HepG2 (cell line): ENCODE measurements around the gene CFAP300. TPM values are rescaled to one million over a fixed set of nuclear protein-coding genes. Genes with fewer than 3 reads are reported as not detected.

ENCODE experiments used
- ATAC-seq: fragments of 200-7000 bp; cut with Tn5 transposase; 3 replicates; pipeline ENCODE4 v1.9.1; 2020; ENCODE audit warnings: mild to moderate bottlenecking, moderate library complexity
- BruUV-seq: library from RNA; stranded (reverse); fragments of 400-500 nt; replicated peaks from 2 replicates; lab custom pipeline; 2021; lab: Mats Ljungman, UMichigan
- CTCF ChIA-PET: fragments of 300-600 bp; formaldehyde crosslinking; extraction: SDS; loops from one replicate; lab custom pipeline; 2021; ENCODE audit warnings: low total read pairs, inconsistent platforms, low intra/inter-chr PET ratio; lab: Yijun Ruan, JAX
- POLR2A ChIA-PET: fragments of 350-600 bp; sonication (Branson Sonifier 250); formaldehyde crosslinking; loops from one replicate; lab custom pipeline; 2020; ENCODE audit warnings: antibody characterized with exemption, inconsistent platforms; lab: Yijun Ruan, JAX
- DNase-seq: peaks from one replicate; pipeline ENCODE4 v3.0.0-alpha.2; 2015; ENCODE audit warnings: low spot score
- FAIRE-seq: peaks from 3 replicates; lab custom pipeline; 2011; peaks lifted over from hg19 to GRCh38; lab: Jason Lieb, UNC
- H2AFZ ChIP-seq: one replicate; pipeline ENCODE4 v1.6.1; 2011; ENCODE audit warnings: low read length, inconsistent platforms
- H3K27ac ChIP-seq: fragments of 300-600 bp; 3 replicates; pipeline ENCODE4 v1.8.0; 2011; ENCODE audit warnings: mixed run types, mild to moderate bottlenecking, mixed read lengths, low read length, inconsistent platforms; ENCODE audit not compliant: insufficient read depth; ENCODE audit errors: extremely low read length
- H3K27me3 ChIP-seq, 2 experiments: fragments of 200-600 bp in 1 of 2; 2 replicates in 1 of 2; 3 replicates in 1 of 2; pipeline versions ENCODE4 v1.6.0 to v1.8.0; 2011; ENCODE audit warnings: low read length in 2 of 2, mild to moderate bottlenecking in 2 of 2, moderate library complexity in 2 of 2, inconsistent platforms in 1 of 2; ENCODE audit not compliant: insufficient read depth in 2 of 2, control insufficient read depth in 1 of 2
- H3K36me3 ChIP-seq, 2 experiments: fragments of 200-600 bp in 1 of 2; replicated peaks in 1 of 2; 2 replicates in 1 of 2; 3 replicates in 1 of 2; pipeline versions ENCODE4 v1.5.1 to v1.8.0; 2011; ENCODE audit warnings: low read length in 2 of 2, inconsistent platforms in 1 of 2; ENCODE audit not compliant: insufficient read depth in 2 of 2, control insufficient read depth in 1 of 2
- H3K4me1 ChIP-seq: 2 replicates; pipeline ENCODE4 v1.5.1; 2012; ENCODE audit warnings: low read length, inconsistent platforms; ENCODE audit not compliant: insufficient read depth
- H3K4me2 ChIP-seq: 2 replicates; pipeline ENCODE4 v1.6.0; 2011; ENCODE audit warnings: low read depth, low read length, inconsistent platforms
- H3K4me3 ChIP-seq, 3 experiments: fragments of 200-600 bp in 1 of 3; sonication (generic), shearing (Covaris generic) in 1 of 3; replicated peaks in 1 of 3; 2 replicates each; pipeline ENCODE4 v1.5.1; 2011 to 2016; ENCODE audit warnings: low read length in 3 of 3, inconsistent platforms in 2 of 3, low read depth in 2 of 3, mild to moderate bottlenecking in 2 of 3, control low read depth in 1 of 3, mixed read lengths in 1 of 3; ENCODE audit not compliant: insufficient read depth in 1 of 3
- H3K79me2 ChIP-seq: one replicate; pipeline ENCODE4 v1.6.1; 2011; ENCODE audit warnings: low read length, inconsistent platforms; ENCODE audit not compliant: insufficient read depth
- H3K9ac ChIP-seq: 2 replicates; pipeline ENCODE4 v1.6.0; 2011; ENCODE audit warnings: mild to moderate bottlenecking, low read depth, low read length, inconsistent platforms; ENCODE audit not compliant: insufficient read depth
- H3K9me3 ChIP-seq: 2 replicates; pipeline ENCODE4 v1.5.1; 2012; ENCODE audit warnings: mild to moderate bottlenecking, low read length
- H4K20me1 ChIP-seq: 2 replicates; pipeline ENCODE4 v1.6.0; 2011; ENCODE audit warnings: inconsistent platforms, mild to moderate bottlenecking, low read length, moderate library complexity; ENCODE audit not compliant: insufficient read depth
- ATAD3A ChIP-seq: sonication (generic); formaldehyde crosslinking; IDR thresholded peaks from 2 replicates; pipeline ENCODE4 v1.4.0; 2020; ENCODE audit warnings: missing genetic modification reagents
- FOXK2 ChIP-seq: fragments of 450-650 bp; IDR thresholded peaks from 2 replicates; pipeline ENCODE4 v1.6.1; 2016
- KAT8 ChIP-seq: IDR thresholded peaks from 2 replicates; pipeline ENCODE4 v1.6.1; 2016; ENCODE audit warnings: missing genetic modification reagents, missing compliant biosample characterization
- KLF13 ChIP-seq: sonication (generic); formaldehyde crosslinking; IDR thresholded peaks from 2 replicates; pipeline ENCODE4 v1.4.0; 2020; ENCODE audit warnings: mild to moderate bottlenecking, missing genetic modification reagents
- NAIF1 ChIP-seq: sonication (generic); formaldehyde crosslinking; IDR thresholded peaks from 2 replicates; pipeline ENCODE4 v1.5.0; 2020; ENCODE audit warnings: mild to moderate bottlenecking, missing genetic modification reagents, borderline replicate concordance
- PAWR ChIP-seq: sonication (generic); formaldehyde crosslinking; IDR thresholded peaks from 2 replicates; pipeline ENCODE4 v1.4.0; 2020; ENCODE audit warnings: missing genetic modification reagents, mild to moderate bottlenecking, borderline replicate concordance
- PRMT3 ChIP-seq: sonication (generic); formaldehyde crosslinking; IDR thresholded peaks from 2 replicates; pipeline ENCODE4 v1.8.1; 2022; ENCODE audit warnings: low read depth, mild to moderate bottlenecking, moderate library complexity, missing genetic modification reagents, borderline replicate concordance
- SIX4 ChIP-seq: sonication (generic); formaldehyde crosslinking; IDR thresholded peaks from 2 replicates; pipeline ENCODE4 v1.4.0; 2020; ENCODE audit warnings: missing genetic modification reagents
- ZFP36L2 ChIP-seq: sonication (generic); formaldehyde crosslinking; IDR thresholded peaks from 2 replicates; pipeline ENCODE4 v1.4.0; 2020; ENCODE audit warnings: missing genetic modification reagents
- ZFYVE20 ChIP-seq: sonication (generic); formaldehyde crosslinking; IDR thresholded peaks from 2 replicates; pipeline ENCODE4 v1.8.0; 2023; ENCODE audit warnings: low read depth, mild to moderate bottlenecking, moderate library complexity, missing genetic modification reagents, borderline replicate concordance
- ZNF224 ChIP-seq: sonication (generic); formaldehyde crosslinking; IDR thresholded peaks from 2 replicates; pipeline ENCODE4 v1.5.0; 2020; ENCODE audit warnings: mild to moderate bottlenecking, missing genetic modification reagents
- ZNF253 ChIP-seq: sonication (generic); formaldehyde crosslinking; IDR thresholded peaks from 2 replicates; pipeline ENCODE4 v1.8.0; 2022; ENCODE audit warnings: mild to moderate bottlenecking, missing genetic modification reagents, borderline replicate concordance
- ZNF652 ChIP-seq: IDR thresholded peaks from 2 replicates; pipeline ENCODE4 v1.6.1; 2016; ENCODE audit warnings: low read depth, borderline replicate concordance
- ZSCAN22 ChIP-seq: sonication (generic); formaldehyde crosslinking; IDR thresholded peaks from 2 replicates; pipeline ENCODE4 v1.4.0; 2020; ENCODE audit warnings: mild to moderate bottlenecking, missing genetic modification reagents
- WGBS: methylation state at CpG from one replicate; pipeline ENCODE4 v1.1.6; 2017; ENCODE audit warnings: low lambda C conversion rate; 5-methylcytosine and 5-hydroxymethylcytosine counted together
- in situ Hi-C: cut with HindIII; loops from 2 replicates; pipeline ENCODE4 v1.10.0; 2017; ENCODE audit warnings: low pct_unique_long_range_greater_than_20kb; ENCODE audit not compliant: extremely low pct_ligation_motif_present
- intact Hi-C: fragments of 100-400 bp; cut with micrococcal nuclease; formaldehyde crosslinking; loops from one replicate; pipeline ENCODE4 v1.10.0; 2022; ENCODE audit not compliant: unreplicated experiment
- polyA plus RNA-seq, 8 experiments: library from polyadenylated mRNA; depleted of rRNA in 3 of 8; stranded (reverse) in 7 of 8; unstranded in 1 of 8; fragments of >200 nt; fragmentation: Illumina TruSeq in 4 of 8; extraction: Trizol in 4 of 8; gene quantifications; 2 replicates each; pipeline versions ENCODE4 v1.2.1 to v1.2.3, GENCODE V29; 2011 to 2016; ENCODE audit warnings: low read depth in 4 of 8, missing spikeins in 1 of 8, mixed read lengths in 1 of 8; ENCODE audit not compliant: insufficient read depth in 1 of 8
- total RNA-seq, 5 experiments: library from RNA; depleted of rRNA; stranded (reverse); fragments of >200 nt; fragmentation: Illumina TruSeq; extraction: Trizol; gene quantifications; 2 replicates each; pipeline ENCODE4 v1.2.3, GENCODE V29; 2016; ENCODE audit warnings: low read depth in 1 of 5
- TF ChIP-seq, protein P1 (sequence below): sonication (generic); formaldehyde crosslinking; IDR thresholded peaks from 2 replicates; pipeline ENCODE4 v1.9.0; 2022; ENCODE audit warnings: low read depth, missing genetic modification reagents
- TF ChIP-seq, protein P2 (sequence below): sonication (generic); formaldehyde crosslinking; IDR thresholded peaks from 2 replicates; pipeline ENCODE4 v1.4.0; 2020; ENCODE audit warnings: missing genetic modification reagents

CFAP300 gene
- total and polyA plus RNA-seq, 2 of the 13 experiments (the other 11 are each of a cell fraction or from before 2014, with no cell fraction given) = not detected

DNA sequence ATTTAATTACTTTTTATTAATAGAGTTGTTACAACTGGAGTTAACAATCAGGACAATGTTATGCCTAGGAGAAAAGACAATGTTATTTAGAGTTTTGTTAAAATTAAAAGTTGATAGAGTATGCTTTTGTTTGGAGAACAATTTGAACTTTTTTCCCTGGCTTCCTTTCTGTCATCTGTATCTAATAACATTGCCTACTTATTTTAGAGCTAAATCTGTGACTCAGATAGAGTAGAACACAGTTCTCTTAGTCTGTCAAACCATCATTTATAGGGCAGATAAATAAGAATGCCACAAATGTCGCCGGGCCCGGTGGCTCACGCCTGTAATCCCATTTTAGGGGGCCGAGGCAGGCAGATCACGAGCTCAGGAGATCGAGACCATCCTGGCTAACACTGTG lies 34.1 kb downstream of the CFAP300 start:
- H3K4me2 ChIP-seq = no peak overlapping the region
- ChIA-PET CTCF (no interaction called here), POLR2A (no interaction called here)
- no peak overlapping the region for H2AFZ ChIP-seq
- no peaks in the 10 kb centered on the region for H3K79me2 ChIP-seq
- H3K36me3 ChIP-seq = no peaks in the 10 kb centered on the region
- no peaks in the 10 kb centered on the region for H3K9me3 ChIP-seq
- FAIRE-seq = no peak
- no peaks in the 10 kb centered on the region for H4K20me1 ChIP-seq
- no TSS peak for BruUV-seq
- in situ Hi-C loops = no loop called here
- intact Hi-C loops = no loop called here
- no peak overlapping the region for H3K27ac ChIP-seq
- H3K27me3 ChIP-seq = no peaks in the 10 kb centered on the region
- H3K9ac ChIP-seq = no peak overlapping the region
- ATAC-seq = no peak
- peaks cover 15% of the 10 kb centered on the region for H3K4me1 ChIP-seq
- no peak overlapping the region for H3K4me3 ChIP-seq
- 93% methylated on average over 7 of the region's 7 CpGs for WGBS
- DNase-seq = no peak
- no peak for TF ChIP-seq KLF13
- no peak for TF ChIP-seq SIX4 (CRISPR knock-in tag)
- TF ChIP-seq, protein P1, sequence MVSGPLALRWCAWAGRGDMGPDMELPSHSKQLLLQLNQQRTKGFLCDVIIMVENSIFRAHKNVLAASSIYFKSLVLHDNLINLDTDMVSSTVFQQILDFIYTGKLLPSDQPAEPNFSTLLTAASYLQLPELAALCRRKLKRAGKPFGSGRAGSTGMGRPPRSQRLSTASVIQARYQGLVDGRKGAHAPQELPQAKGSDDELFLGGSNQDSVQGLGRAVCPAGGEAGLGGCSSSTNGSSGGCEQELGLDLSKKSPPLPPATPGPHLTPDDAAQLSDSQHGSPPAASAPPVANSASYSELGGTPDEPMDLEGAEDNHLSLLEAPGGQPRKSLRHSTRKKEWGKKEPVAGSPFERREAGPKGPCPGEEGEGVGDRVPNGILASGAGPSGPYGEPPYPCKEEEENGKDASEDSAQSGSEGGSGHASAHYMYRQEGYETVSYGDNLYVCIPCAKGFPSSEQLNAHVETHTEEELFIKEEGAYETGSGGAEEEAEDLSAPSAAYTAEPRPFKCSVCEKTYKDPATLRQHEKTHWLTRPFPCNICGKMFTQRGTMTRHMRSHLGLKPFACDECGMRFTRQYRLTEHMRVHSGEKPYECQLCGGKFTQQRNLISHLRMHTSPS = no peak
- no peak for TF ChIP-seq NAIF1 (CRISPR knock-in tag)
- TF ChIP-seq PAWR (CRISPR knock-in tag) = no peak
- TF ChIP-seq ZFP36L2 (CRISPR knock-in tag) = no peak
- no peak for TF ChIP-seq KAT8 (CRISPR knock-in tag)
- no peak for TF ChIP-seq PRMT3
- TF ChIP-seq ZNF224 (CRISPR knock-in tag) = no peak
- TF ChIP-seq ZNF253 (CRISPR knock-in tag) = no peak
- TF ChIP-seq, protein P2, sequence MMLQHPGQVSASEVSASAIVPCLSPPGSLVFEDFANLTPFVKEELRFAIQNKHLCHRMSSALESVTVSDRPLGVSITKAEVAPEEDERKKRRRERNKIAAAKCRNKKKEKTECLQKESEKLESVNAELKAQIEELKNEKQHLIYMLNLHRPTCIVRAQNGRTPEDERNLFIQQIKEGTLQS (CRISPR knock-in tag) = no peak
- TF ChIP-seq ZNF652 (CRISPR knock-in tag) = no peak
- no peak for TF ChIP-seq ZFYVE20 (CRISPR knock-in tag)
- no peak for TF ChIP-seq ATAD3A (CRISPR knock-in tag)
- TF ChIP-seq ZSCAN22 (CRISPR knock-in tag) = no peak
- TF ChIP-seq FOXK2 = no peak
